ENCODE data around the gene TTC36. TPM values are rescaled to one million over a fixed set of nuclear protein-coding genes. Genes with fewer than 3 reads are reported as not detected.

TTC36 gene
- polyA plus RNA-seq, 1 donor from 2014 or later: 4.3 TPM

DNA sequence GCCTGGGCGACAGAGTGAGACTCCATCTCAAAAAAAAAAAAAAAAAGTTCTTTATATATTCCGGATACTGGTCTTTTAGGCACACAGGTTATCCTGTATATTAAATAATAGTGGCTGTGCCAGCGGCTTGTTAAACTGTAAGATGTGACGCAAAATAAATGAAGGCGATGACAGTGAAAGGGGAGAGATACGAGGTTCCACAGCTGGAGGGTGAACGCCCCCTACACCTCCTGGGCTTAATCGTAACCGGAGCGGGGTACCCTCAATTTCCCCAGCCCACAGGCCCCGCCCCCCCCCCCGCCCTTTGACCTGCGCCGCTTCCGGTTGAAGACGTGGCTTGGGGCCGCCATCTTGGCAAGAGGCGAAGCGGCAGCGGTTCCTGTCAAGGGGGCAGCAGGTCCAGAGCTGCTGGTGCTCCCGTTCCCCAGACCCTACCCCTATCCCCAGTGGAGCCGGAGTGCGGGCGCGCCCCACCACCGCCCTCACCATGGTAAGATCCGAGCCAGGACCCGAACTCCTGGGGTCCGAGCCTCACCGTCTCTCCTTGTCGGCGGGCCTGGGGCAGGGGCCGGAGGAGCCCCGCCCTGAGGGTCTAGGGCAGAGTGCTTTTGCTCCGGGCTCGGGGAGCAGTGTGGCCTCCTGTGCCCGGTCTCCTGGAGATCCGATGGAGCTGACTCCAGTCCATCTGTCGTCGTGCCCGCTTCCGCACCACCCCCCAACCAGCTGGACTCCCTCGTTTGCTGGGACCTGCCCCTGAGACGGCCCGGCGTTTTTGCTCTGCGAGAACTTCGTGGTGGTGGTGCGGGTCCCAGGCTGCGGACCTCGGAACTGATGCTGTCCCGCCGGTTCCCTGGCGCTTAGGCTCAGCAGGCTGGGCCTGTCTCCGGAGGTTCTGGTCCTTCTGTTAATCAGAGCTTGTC is 45.0 kb downstream of the TTC36 start, which contains the start of gene ARCN1:
Gene ARCN1, plus strand, starts transcription at position 349 of the 920 bp plus-strand sequence. Its CDS starts 139 bp downstream, at position 488.
- H3K4me2 ChIP-seq (ENCODE audit: low read length): peak within 1 kb of the TSS; percentile 74
- H3K27me3 ChIP-seq (ENCODE audit: insufficient read depth, low read depth, low read length): no peaks in the 10 kb centered on the region
- H3F3A ChIP-seq (ENCODE audit: insufficient read depth, low read length, poor library complexity, severe bottlenecking): peaks cover 3% of the 10 kb centered on the region
- H3K27ac ChIP-seq (ENCODE audit: low read length): peak within 1 kb of the TSS; percentile 93
- H3K36me3 ChIP-seq (ENCODE audit: insufficient read depth, low read length): no peaks in the 10 kb centered on the region
- no peaks in the 10 kb centered on the region for H3K9me3 ChIP-seq (ENCODE audit: low read length)
- peak within 1 kb of the TSS; percentile 89 for H3K4me3 ChIP-seq (ENCODE audit: low read length)
- peaks cover 49% of the 10 kb centered on the region for H3K79me2 ChIP-seq (replicated peaks; ENCODE audit: insufficient read depth, low read length)
- no peaks in the 10 kb centered on the region for H3K9me2 ChIP-seq (ENCODE audit: insufficient read depth, low read length)
- H3K9ac ChIP-seq (ENCODE audit: low read length): peak within 1 kb of the TSS; percentile 97
- TF ChIP-seq TAF1 (IDR thresholded peaks at IDR 0.05; ENCODE audit: low read depth): peak; percentile 48
- TF ChIP-seq, protein P1, sequence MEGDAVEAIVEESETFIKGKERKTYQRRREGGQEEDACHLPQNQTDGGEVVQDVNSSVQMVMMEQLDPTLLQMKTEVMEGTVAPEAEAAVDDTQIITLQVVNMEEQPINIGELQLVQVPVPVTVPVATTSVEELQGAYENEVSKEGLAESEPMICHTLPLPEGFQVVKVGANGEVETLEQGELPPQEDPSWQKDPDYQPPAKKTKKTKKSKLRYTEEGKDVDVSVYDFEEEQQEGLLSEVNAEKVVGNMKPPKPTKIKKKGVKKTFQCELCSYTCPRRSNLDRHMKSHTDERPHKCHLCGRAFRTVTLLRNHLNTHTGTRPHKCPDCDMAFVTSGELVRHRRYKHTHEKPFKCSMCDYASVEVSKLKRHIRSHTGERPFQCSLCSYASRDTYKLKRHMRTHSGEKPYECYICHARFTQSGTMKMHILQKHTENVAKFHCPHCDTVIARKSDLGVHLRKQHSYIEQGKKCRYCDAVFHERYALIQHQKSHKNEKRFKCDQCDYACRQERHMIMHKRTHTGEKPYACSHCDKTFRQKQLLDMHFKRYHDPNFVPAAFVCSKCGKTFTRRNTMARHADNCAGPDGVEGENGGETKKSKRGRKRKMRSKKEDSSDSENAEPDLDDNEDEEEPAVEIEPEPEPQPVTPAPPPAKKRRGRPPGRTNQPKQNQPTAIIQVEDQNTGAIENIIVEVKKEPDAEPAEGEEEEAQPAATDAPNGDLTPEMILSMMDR (IDR thresholded peaks at IDR 0.05; ENCODE audit: poor library complexity, severe bottlenecking): peak; percentile 21
- TF ChIP-seq POLR2AphosphoS5 (IDR thresholded peaks at IDR 0.05): peak; percentile 94
- TF ChIP-seq EP300 (conservative IDR thresholded peaks at IDR 0.05; ENCODE audit: poor library complexity, severe bottlenecking): no peak
- peak within 1 kb of the TSS; percentile 96 for H2AFZ ChIP-seq (ENCODE audit: low read depth, low read length)
- no peaks in the 10 kb centered on the region for H4K20me1 ChIP-seq (ENCODE audit: insufficient read depth)

DNA sequence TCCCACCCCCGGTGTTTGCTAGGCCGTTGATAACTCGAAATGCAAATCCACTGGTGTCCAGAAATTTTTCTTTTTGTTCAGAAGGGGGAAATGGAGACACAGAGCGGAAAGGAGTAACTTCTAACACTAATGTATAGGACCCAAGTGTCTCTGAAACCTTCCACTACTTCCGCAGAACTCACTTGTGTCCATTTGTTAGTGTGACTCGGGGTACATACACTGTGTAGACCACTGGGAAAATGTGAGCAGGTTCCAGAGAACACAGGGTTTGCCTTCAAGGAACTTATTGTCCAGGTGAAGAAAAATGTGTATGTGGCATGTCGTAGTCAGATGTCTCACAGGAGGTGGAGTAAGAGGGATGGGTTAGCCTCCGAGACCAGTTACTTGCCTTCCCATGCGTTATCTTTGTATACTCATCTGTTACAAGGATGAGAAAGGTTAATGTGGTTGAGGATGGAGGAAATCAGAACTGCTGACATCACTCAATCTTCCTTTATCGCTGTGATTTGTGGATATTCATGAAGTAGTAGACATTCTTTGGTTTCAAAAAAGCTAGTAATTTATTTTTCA is 45.8 kb downstream of the TTC36 start:
- peaks cover 3% of the 10 kb centered on the region for H3F3A ChIP-seq (ENCODE audit: insufficient read depth, low read length, poor library complexity, severe bottlenecking)
- H3K27ac ChIP-seq (ENCODE audit: low read length): peak overlapping the region; percentile 93
- no peaks in the 10 kb centered on the region for H3K36me3 ChIP-seq (ENCODE audit: insufficient read depth, low read length)
- H3K9me2 ChIP-seq (ENCODE audit: insufficient read depth, low read length): no peaks in the 10 kb centered on the region
- peak overlapping the region; percentile 89 for H3K4me3 ChIP-seq (ENCODE audit: low read length)
- TF ChIP-seq, protein P2, sequence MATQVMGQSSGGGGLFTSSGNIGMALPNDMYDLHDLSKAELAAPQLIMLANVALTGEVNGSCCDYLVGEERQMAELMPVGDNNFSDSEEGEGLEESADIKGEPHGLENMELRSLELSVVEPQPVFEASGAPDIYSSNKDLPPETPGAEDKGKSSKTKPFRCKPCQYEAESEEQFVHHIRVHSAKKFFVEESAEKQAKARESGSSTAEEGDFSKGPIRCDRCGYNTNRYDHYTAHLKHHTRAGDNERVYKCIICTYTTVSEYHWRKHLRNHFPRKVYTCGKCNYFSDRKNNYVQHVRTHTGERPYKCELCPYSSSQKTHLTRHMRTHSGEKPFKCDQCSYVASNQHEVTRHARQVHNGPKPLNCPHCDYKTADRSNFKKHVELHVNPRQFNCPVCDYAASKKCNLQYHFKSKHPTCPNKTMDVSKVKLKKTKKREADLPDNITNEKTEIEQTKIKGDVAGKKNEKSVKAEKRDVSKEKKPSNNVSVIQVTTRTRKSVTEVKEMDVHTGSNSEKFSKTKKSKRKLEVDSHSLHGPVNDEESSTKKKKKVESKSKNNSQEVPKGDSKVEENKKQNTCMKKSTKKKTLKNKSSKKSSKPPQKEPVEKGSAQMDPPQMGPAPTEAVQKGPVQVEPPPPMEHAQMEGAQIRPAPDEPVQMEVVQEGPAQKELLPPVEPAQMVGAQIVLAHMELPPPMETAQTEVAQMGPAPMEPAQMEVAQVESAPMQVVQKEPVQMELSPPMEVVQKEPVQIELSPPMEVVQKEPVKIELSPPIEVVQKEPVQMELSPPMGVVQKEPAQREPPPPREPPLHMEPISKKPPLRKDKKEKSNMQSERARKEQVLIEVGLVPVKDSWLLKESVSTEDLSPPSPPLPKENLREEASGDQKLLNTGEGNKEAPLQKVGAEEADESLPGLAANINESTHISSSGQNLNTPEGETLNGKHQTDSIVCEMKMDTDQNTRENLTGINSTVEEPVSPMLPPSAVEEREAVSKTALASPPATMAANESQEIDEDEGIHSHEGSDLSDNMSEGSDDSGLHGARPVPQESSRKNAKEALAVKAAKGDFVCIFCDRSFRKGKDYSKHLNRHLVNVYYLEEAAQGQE (IDR thresholded peaks at IDR 0.05; ENCODE audit: borderline replicate concordance): no peak
- TF ChIP-seq, protein P1 (IDR thresholded peaks at IDR 0.05; ENCODE audit: poor library complexity, severe bottlenecking): no peak
- TF ChIP-seq TAF1 (IDR thresholded peaks at IDR 0.05; ENCODE audit: low read depth) (no peak), RAD21 (conservative IDR thresholded peaks at IDR 0.05) (no peak), EP300 (conservative IDR thresholded peaks at IDR 0.05; ENCODE audit: poor library complexity, severe bottlenecking) (no peak), EZH2 (IDR thresholded peaks at IDR 0.05; ENCODE audit: borderline replicate concordance, insufficient read depth, low read length, poor library complexity, severe bottlenecking) (no peak), MXI1 (conservative IDR thresholded peaks at IDR 0.05; ENCODE audit: poor library complexity, severe bottlenecking) (peak; percentile 29), POLR2AphosphoS5 (IDR thresholded peaks at IDR 0.05) (peak; percentile 10), SMC3 (conservative IDR thresholded peaks at IDR 0.05; ENCODE audit: poor library complexity) (no peak)
- H3K27me3 ChIP-seq (ENCODE audit: insufficient read depth, low read depth, low read length): no peaks in the 10 kb centered on the region
- H3K9ac ChIP-seq (ENCODE audit: low read length): peak overlapping the region; percentile 97
- H3K79me2 ChIP-seq (replicated peaks; ENCODE audit: insufficient read depth, low read length): peaks cover 55% of the 10 kb centered on the region
- H2AFZ ChIP-seq (ENCODE audit: low read depth, low read length): no peak overlapping the region
- H4K20me1 ChIP-seq (ENCODE audit: insufficient read depth): no peaks in the 10 kb centered on the region
- H3K9me3 ChIP-seq (ENCODE audit: low read length): no peaks in the 10 kb centered on the region
- H3K4me2 ChIP-seq (ENCODE audit: low read length): peak overlapping the region; percentile 74
